ENCODE results near the gene HNRNPUL1. TPM values are rescaled to one million over a fixed set of nuclear protein-coding genes. Genes with fewer than 3 reads are reported as not detected.
A peak's percentile ranks its signal among the peaks of the same experiment; 100 is the strongest.

The HNRNPUL1 gene
- polyA plus RNA-seq, 1 donor (not counting 4 experiments of a cell fraction or from before 2014, with no cell fraction given) = 48.3 TPM

GRCh38 chr19:41324231-41324702 lies 60.1 kb downstream of the HNRNPUL1 start:
- DNase-seq (ENCODE audit: low read depth, low spot score) = no peak
- peaks cover 3% of the 10 kb centered on the region for H4K20me1 ChIP-seq (ENCODE audit: control insufficient read depth, extremely low read depth, insufficient read depth, low read length)
- dilution Hi-C loops (cut with MboI; ENCODE audit: extremely low pct_ligation_motif_present, low sequenced_read_pairs) = no loop called here
- no peak overlapping the region for H3K4me2 ChIP-seq (ENCODE audit: control insufficient read depth, extremely low read depth, insufficient read depth, low read depth, low read length)
- H3K9me1 ChIP-seq (ENCODE audit: control insufficient read depth, extremely low read depth, insufficient read depth, low read length) = no peaks in the 10 kb centered on the region
- H3K4me1 ChIP-seq (ENCODE audit: control insufficient read depth, extremely low read depth, insufficient read depth, low read length) = peaks cover 27% of the 10 kb centered on the region
- no peak for TF ChIP-seq EZH2 (IDR thresholded peaks at IDR 0.05; ENCODE audit: low read length)
- TF ChIP-seq CTCF (optimal IDR thresholded peaks at IDR 0.05 in 1 of 3, IDR thresholded peaks at IDR 0.05 in 1 of 3, conservative IDR thresholded peaks at IDR 0.05 in 1 of 3; ENCODE audit: extremely low read depth in 1 of 3, insufficient read depth in 2 of 3, low read length in 3 of 3) = no peak
- H3K9me3 ChIP-seq (ENCODE audit: control insufficient read depth, low read depth, low read length) = no peaks in the 10 kb centered on the region
- no peak overlapping the region for H3K9ac ChIP-seq (ENCODE audit: control insufficient read depth, extremely low read depth, insufficient read depth, low read length)
- peaks cover 13 to 16% of the 10 kb centered on the region in 2 experiments for H3K36me3 ChIP-seq (ENCODE audit: control insufficient read depth in 2 of 2, extremely low read depth in 1 of 2, insufficient read depth in 2 of 2, low read length in 2 of 2)
- H2AFZ ChIP-seq (ENCODE audit: control insufficient read depth, low read length) = no peak overlapping the region
- no peaks in the 10 kb centered on the region for H3K27me3 ChIP-seq (ENCODE audit: control insufficient read depth, extremely low read depth, insufficient read depth, low read length)
- no peak overlapping the region for H3K4me3 ChIP-seq (ENCODE audit: control insufficient read depth in 2 of 3, extremely low read depth in 1 of 3, insufficient read depth in 2 of 3, low read depth in 1 of 3, low read length in 3 of 3)
- FAIRE-seq = no peak
- H3K27ac ChIP-seq (ENCODE audit: control insufficient read depth, insufficient read depth, low read length) = peak overlapping the region; percentile 27
- peaks cover 2% of the 10 kb centered on the region for H3K79me2 ChIP-seq (ENCODE audit: control insufficient read depth, insufficient read depth, low read length)

- H3K9me3 ChIP-seq (ENCODE audit: control insufficient read depth, low read depth, low read length) = no peaks in the 10 kb centered on the region
- dilution Hi-C loops (cut with MboI; ENCODE audit: extremely low pct_ligation_motif_present, low sequenced_read_pairs) = no loop called here
- no peak overlapping the region for H3K9ac ChIP-seq (ENCODE audit: control insufficient read depth, extremely low read depth, insufficient read depth, low read length)
- peaks cover 8 to 15% of the 10 kb centered on the region in 2 experiments for H3K36me3 ChIP-seq (ENCODE audit: control insufficient read depth in 2 of 2, extremely low read depth in 1 of 2, insufficient read depth in 2 of 2, low read length in 2 of 2)
- no peak overlapping the region for H3K27ac ChIP-seq (ENCODE audit: control insufficient read depth, insufficient read depth, low read length)
- H3K4me2 ChIP-seq (ENCODE audit: control insufficient read depth, extremely low read depth, insufficient read depth, low read depth, low read length) = no peak overlapping the region
- DNase-seq (ENCODE audit: low read depth, low spot score) (no peak), FAIRE-seq (no peak)
- TF ChIP-seq EZH2 (IDR thresholded peaks at IDR 0.05; ENCODE audit: low read length) = no peak
- TF ChIP-seq CTCF (optimal IDR thresholded peaks at IDR 0.05 in 1 of 3, IDR thresholded peaks at IDR 0.05 in 1 of 3, conservative IDR thresholded peaks at IDR 0.05 in 1 of 3; ENCODE audit: extremely low read depth in 1 of 3, insufficient read depth in 2 of 3, low read length in 3 of 3) = no peak
- H4K20me1 ChIP-seq (ENCODE audit: control insufficient read depth, extremely low read depth, insufficient read depth, low read length) = peaks cover 3% of the 10 kb centered on the region
- no peak overlapping the region for H3K4me3 ChIP-seq (ENCODE audit: control insufficient read depth in 2 of 3, extremely low read depth in 1 of 3, insufficient read depth in 2 of 3, low read depth in 1 of 3, low read length in 3 of 3)
- peaks cover 2% of the 10 kb centered on the region for H3K79me2 ChIP-seq (ENCODE audit: control insufficient read depth, insufficient read depth, low read length)
- peaks cover 27% of the 10 kb centered on the region for H3K4me1 ChIP-seq (ENCODE audit: control insufficient read depth, extremely low read depth, insufficient read depth, low read length)
- no peaks in the 10 kb centered on the region for H3K9me1 ChIP-seq (ENCODE audit: control insufficient read depth, extremely low read depth, insufficient read depth, low read length)
- no peak overlapping the region for H2AFZ ChIP-seq (ENCODE audit: control insufficient read depth, low read length)
- H3K27me3 ChIP-seq (ENCODE audit: control insufficient read depth, extremely low read depth, insufficient read depth, low read length) = no peaks in the 10 kb centered on the region
Measured at GRCh38 chr19:41324921-41325639, 60.9 kb downstream of the HNRNPUL1 start.
